ENCODE measurements around the gene TMEM150A.
"Not testable (repeated sequence)": the region's sequence is repeated elsewhere in the genome, so short reads cannot be mapped to it uniquely, and the experiment has no call there.

The TMEM150A gene

GRCh38 chr2:85593023-85593422, 9.5 kb downstream of the TMEM150A start:
- no peak for DNase-seq (ENCODE audit: low read depth)

- DNase-seq (ENCODE audit: low read depth), result not testable (repeated sequence)
These were observed 10.2 kb downstream of the TMEM150A start for GRCh38 chr2:85592299-85592698.

GRCh38 chr2:85591563-85591962, 10.9 kb downstream of the TMEM150A start:
- DNase-seq (ENCODE audit: low read depth), result no peak

- no peak for DNase-seq (ENCODE audit: low read depth)
These were observed 11.5 kb downstream of the TMEM150A start for GRCh38 chr2:85590950-85591349.

GRCh38 chr2:85589982-85590791, 12.3 kb downstream of the TMEM150A start:
- DNase-seq (ENCODE audit: low read depth), result no peak

- DNase-seq (ENCODE audit: low read depth), result no peak
These were observed 13.3 kb downstream of the TMEM150A start for GRCh38 chr2:85589181-85589580.

- DNase-seq (ENCODE audit: low read depth), result no peak
These were observed 13.9 kb downstream of the TMEM150A start for GRCh38 chr2:85588645-85589044.

- DNase-seq (ENCODE audit: low read depth), result no peak
These were observed 14.3 kb downstream of the TMEM150A start for GRCh38 chr2:85588236-85588635.

- no peak for DNase-seq (ENCODE audit: low read depth)
These were observed 16.8 kb downstream of the TMEM150A start for GRCh38 chr2:85585781-85586105.

GRCh38 chr2:85584857-85585780, 17.4 kb downstream of the TMEM150A start:
- no peak for DNase-seq (ENCODE audit: low read depth)

GRCh38 chr2:85584354-85584856, 18.1 kb downstream of the TMEM150A start, which contains the start of gene VAMP5:
VAMP5 (plus strand) TSS chr2:85584431; CDS start chr2:85584491, 60 bp downstream.
- DNase-seq (ENCODE audit: low read depth), result no peak

GRCh38 chr2:85583667-85584353, 18.7 kb downstream of the TMEM150A start:
- DNase-seq (ENCODE audit: low read depth), result no peak

GRCh38 chr2:85582492-85582891, 20.0 kb downstream of the TMEM150A start:
- DNase-seq (ENCODE audit: low read depth), result no peak

GRCh38 chr2:85580206-85580605, 22.3 kb downstream of the TMEM150A start:
- DNase-seq (ENCODE audit: low read depth), result no peak

- DNase-seq (ENCODE audit: low read depth), result no peak
These were observed 23.1 kb downstream of the TMEM150A start for GRCh38 chr2:85579266-85579935.

- DNase-seq (ENCODE audit: low read depth), result no peak
These were observed 24.0 kb downstream of the TMEM150A start for GRCh38 chr2:85578243-85579180.

- peak; percentile 49 for DNase-seq (ENCODE audit: low read depth)
These were observed 24.9 kb downstream of the TMEM150A start, which contains the start of gene VAMP8 for GRCh38 chr2:85577386-85578242. VAMP8 (plus strand) TSS chr2:85577586; CDS start chr2:85577647, 61 bp downstream.

GRCh38 chr2:85577063-85577385, 25.5 kb downstream of the TMEM150A start:
- no peak for DNase-seq (ENCODE audit: low read depth)

- DNase-seq (ENCODE audit: low read depth), result no peak
These were observed 26.8 kb downstream of the TMEM150A start for GRCh38 chr2:85575739-85576138.

GRCh38 chr2:85566265-85566664, 36.2 kb downstream of the TMEM150A start:
- no peak for DNase-seq (ENCODE audit: low read depth)

Measured in stimulated activated CD8-positive, alpha-beta memory T cell treated with anti-CD3 and anti-CD28 coated beads, Interleukin-12 subunit alpha, Interleukin-12 subunit beta, amount 100 ng/mL, for 1 hour (primary cell).